HEK293 (cell line): ENCODE measurements around the gene GTPBP1.
A peak's percentile ranks its signal among the peaks of the same experiment; 100 is the strongest.

Experiments used
- CTCF ChIA-PET: fragments of 350-600 bp; formaldehyde crosslinking; extraction: SDS; loops from one replicate; lab custom pipeline; 2021; ENCODE audit warnings: antibody characterized with exemption; lab: Yijun Ruan, JAX
- POLR2A ChIA-PET: fragments of 300-600 bp; formaldehyde crosslinking; extraction: SDS; loops from one replicate; lab custom pipeline; 2020; ENCODE audit warnings: antibody characterized with exemption, inconsistent platforms; lab: Yijun Ruan, JAX
- H3K27ac ChIP-seq: fragments of 200-500 bp; sonication (Bioruptor generic); 2 replicates; pipeline ENCODE4 v1.5.1; 2014; ENCODE audit warnings: low read depth, low read length, control low read depth, inconsistent platforms; ENCODE audit errors: extremely low read depth
- H3K36me3 ChIP-seq, 2 experiments: fragments of 200-500 bp in 1 of 2; sonication (Bioruptor generic) in 1 of 2; 1 replicate in 1 of 2; 2 replicates in 1 of 2; pipeline ENCODE4 v1.5.1; 2014 to 2017; ENCODE audit warnings: inconsistent platforms in 2 of 2, low read length in 2 of 2; ENCODE audit not compliant: control insufficient read depth in 2 of 2, insufficient read depth in 1 of 2
- H3K4me1 ChIP-seq: fragments of 200-500 bp; sonication (Bioruptor generic); 2 replicates; pipeline ENCODE4 v1.5.1; 2014; ENCODE audit warnings: mild to moderate bottlenecking, low read length, inconsistent platforms; ENCODE audit not compliant: control insufficient read depth, insufficient read depth
- H3K4me3 ChIP-seq: 2 replicates; pipeline ENCODE4 v1.5.1; 2011; ENCODE audit warnings: low read depth, mild to moderate bottlenecking, control low read depth, low read length, moderate library complexity
- H3K9me3 ChIP-seq: fragments of 200-500 bp; sonication (Bioruptor generic); 2 replicates; pipeline ENCODE4 v1.5.1; 2014; ENCODE audit warnings: low read depth, low read length, inconsistent platforms; ENCODE audit not compliant: control insufficient read depth, insufficient read depth
- EGR2 ChIP-seq: fragments of 450-650 bp; formaldehyde crosslinking; IDR thresholded peaks from 2 replicates; pipeline ENCODE4 v1.5.1; 2016; ENCODE audit warnings: low read depth, missing biosample characterization, missing genetic modification characterization
- HOXD13 ChIP-seq: sonication (generic); formaldehyde crosslinking; IDR thresholded peaks from 2 replicates; pipeline ENCODE4 v1.8.0; 2022; ENCODE audit warnings: missing genetic modification reagents, borderline replicate concordance
- KLF8 ChIP-seq: fragments of 450-650 bp; formaldehyde crosslinking; IDR thresholded peaks from 2 replicates; pipeline ENCODE4 v1.5.1; 2016; ENCODE audit warnings: missing biosample characterization, missing genetic modification characterization
- MZF1 ChIP-seq: fragments of 450-650 bp; formaldehyde crosslinking; IDR thresholded peaks from 2 replicates; pipeline ENCODE4 v1.5.1; 2017; ENCODE audit warnings: missing biosample characterization, missing genetic modification characterization, borderline replicate concordance
- YY1 ChIP-seq: fragments of 450-650 bp; formaldehyde crosslinking; IDR thresholded peaks from 2 replicates; pipeline ENCODE4 v1.5.1; 2018; ENCODE audit warnings: missing biosample characterization, missing genetic modification characterization
- ZBTB11 ChIP-seq: fragments of 450-650 bp; formaldehyde crosslinking; conservative IDR thresholded peaks from 2 replicates; pipeline ENCODE4 v1.5.1; 2016; ENCODE audit warnings: low read depth, missing biosample characterization, missing genetic modification characterization
- ZBTB20 ChIP-seq: fragments of 450-650 bp; formaldehyde crosslinking; IDR thresholded peaks from 2 replicates; pipeline ENCODE4 v1.5.1; 2016; ENCODE audit warnings: missing biosample characterization, missing genetic modification characterization
- ZBTB26 ChIP-seq: fragments of 450-650 bp; formaldehyde crosslinking; optimal IDR thresholded peaks from 2 replicates; pipeline ENCODE3; 2016; ENCODE audit warnings: missing biosample characterization, mild to moderate bottlenecking, missing genetic modification characterization
- ZBTB6 ChIP-seq: fragments of 450-650 bp; formaldehyde crosslinking; IDR thresholded peaks from 2 replicates; pipeline ENCODE4 v1.5.1; 2017; ENCODE audit warnings: missing biosample characterization, missing genetic modification characterization
- ZFP69B ChIP-seq: fragments of 450-650 bp; formaldehyde crosslinking; IDR thresholded peaks from 2 replicates; pipeline ENCODE4 v1.5.1; 2016; ENCODE audit warnings: missing biosample characterization, missing genetic modification characterization
- ZIC2 ChIP-seq: fragments of 450-650 bp; formaldehyde crosslinking; IDR thresholded peaks from 2 replicates; pipeline ENCODE4 v1.5.1; 2016; ENCODE audit warnings: missing biosample characterization, missing genetic modification characterization
- ZNF10 ChIP-seq: fragments of 450-650 bp; formaldehyde crosslinking; IDR thresholded peaks from 2 replicates; pipeline ENCODE4 v1.5.1; 2017; ENCODE audit warnings: missing biosample characterization, missing genetic modification characterization
- ZNF169 ChIP-seq: fragments of 450-650 bp; formaldehyde crosslinking; IDR thresholded peaks from 2 replicates; pipeline ENCODE4 v1.5.1; 2016; ENCODE audit warnings: missing biosample characterization, missing genetic modification characterization
- ZNF18 ChIP-seq: fragments of 450-650 bp; formaldehyde crosslinking; IDR thresholded peaks from 2 replicates; pipeline ENCODE4 v1.5.1; 2016; ENCODE audit warnings: missing biosample characterization, missing genetic modification characterization
- ZNF366 ChIP-seq: fragments of 450-650 bp; formaldehyde crosslinking; conservative IDR thresholded peaks from 2 replicates; pipeline ENCODE4 v1.5.1; 2016; ENCODE audit warnings: missing biosample characterization, missing genetic modification characterization
- ZNF394 ChIP-seq: fragments of 450-650 bp; formaldehyde crosslinking; IDR thresholded peaks from 2 replicates; pipeline ENCODE4 v1.5.1; 2016; ENCODE audit warnings: missing biosample characterization, missing genetic modification characterization, mild to moderate bottlenecking, moderate library complexity, borderline replicate concordance
- ZNF404 ChIP-seq: fragments of 450-650 bp; formaldehyde crosslinking; IDR thresholded peaks from 2 replicates; pipeline ENCODE4 v1.5.1; 2017; ENCODE audit warnings: missing biosample characterization, missing genetic modification characterization
- ZNF423 ChIP-seq: fragments of 450-650 bp; formaldehyde crosslinking; IDR thresholded peaks from 2 replicates; pipeline ENCODE4 v1.5.1; 2016; ENCODE audit warnings: missing biosample characterization, missing genetic modification characterization
- ZNF558 ChIP-seq: fragments of 450-650 bp; formaldehyde crosslinking; IDR thresholded peaks from 2 replicates; pipeline ENCODE4 v1.5.1; 2016; ENCODE audit warnings: missing biosample characterization, missing genetic modification characterization
- ZNF747 ChIP-seq: fragments of 450-650 bp; formaldehyde crosslinking; IDR thresholded peaks from 2 replicates; pipeline ENCODE4 v1.5.1; 2016; ENCODE audit warnings: missing biosample characterization, missing genetic modification characterization
- TF ChIP-seq, protein P1 (sequence below): fragments of 450-650 bp; formaldehyde crosslinking; IDR thresholded peaks from 2 replicates; pipeline ENCODE4 v1.5.1; 2016; ENCODE audit warnings: missing biosample characterization, missing genetic modification characterization
- TF ChIP-seq, protein P2 (sequence below): fragments of 450-650 bp; formaldehyde crosslinking; IDR thresholded peaks from 2 replicates; pipeline ENCODE4 v1.5.1; 2016; ENCODE audit warnings: missing biosample characterization, missing genetic modification characterization

The GTPBP1 gene

GRCh38 chr22:38735126-38735464 is 29.4 kb downstream of the GTPBP1 start (continued):
- TF ChIP-seq ZNF394 (tag by site-specific recombination) (no peak), KLF8 (tag by site-specific recombination) (no peak), ZBTB20 (tag by site-specific recombination) (no peak), MZF1 (tag by site-specific recombination) (no peak), ZNF747 (no peak), ZNF18 (tag by site-specific recombination) (no peak)

- CTCF ChIA-PET, result interaction anchor here (0.6 to 3.8 kb wide), 4 partner anchors 11 to 123 kb away, joined by 3 to 39 read pairs (median 4); no protein-coding TSS in a partner anchor
- Histone ChIP-seq H3K27ac (no peak overlapping the region), H3K36me3 (peaks cover 25 to 96% of the 10 kb centered on the region in 2 experiments; a peak in 2 of 3 replicates), H3K4me1 (no peaks in the 10 kb centered on the region), H3K9me3 (no peaks in the 10 kb centered on the region), H3K4me3 (no peak overlapping the region)
- peak; percentile 54; the same call in 1 of the 2 replicates for TF ChIP-seq ZIC2 (tag by site-specific recombination)
- TF ChIP-seq, protein P1, sequence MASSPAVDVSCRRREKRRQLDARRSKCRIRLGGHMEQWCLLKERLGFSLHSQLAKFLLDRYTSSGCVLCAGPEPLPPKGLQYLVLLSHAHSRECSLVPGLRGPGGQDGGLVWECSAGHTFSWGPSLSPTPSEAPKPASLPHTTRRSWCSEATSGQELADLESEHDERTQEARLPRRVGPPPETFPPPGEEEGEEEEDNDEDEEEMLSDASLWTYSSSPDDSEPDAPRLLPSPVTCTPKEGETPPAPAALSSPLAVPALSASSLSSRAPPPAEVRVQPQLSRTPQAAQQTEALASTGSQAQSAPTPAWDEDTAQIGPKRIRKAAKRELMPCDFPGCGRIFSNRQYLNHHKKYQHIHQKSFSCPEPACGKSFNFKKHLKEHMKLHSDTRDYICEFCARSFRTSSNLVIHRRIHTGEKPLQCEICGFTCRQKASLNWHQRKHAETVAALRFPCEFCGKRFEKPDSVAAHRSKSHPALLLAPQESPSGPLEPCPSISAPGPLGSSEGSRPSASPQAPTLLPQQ (tag by site-specific recombination), result peak; percentile 59; the same call in 1 of the 2 replicates
- TF ChIP-seq YY1 (tag by site-specific recombination), result no peak
- peak; percentile 45; the same call in 1 of the 2 replicates for TF ChIP-seq EGR2 (tag by site-specific recombination)
- TF ChIP-seq ZNF10 (tag by site-specific recombination), result no peak
- peak; percentile 60; the same call in 1 of the 2 replicates for TF ChIP-seq ZFP69B
- POLR2A ChIA-PET, result interaction anchor here (0.5 to 3.0 kb wide), 5 partner anchors 10 to 343 kb away, joined by 3 to 23 read pairs (median 6); no protein-coding TSS in a partner anchor
Observed at GRCh38 chr22:38735465-38736256, 29.9 kb downstream of the GTPBP1 start.

DNA sequence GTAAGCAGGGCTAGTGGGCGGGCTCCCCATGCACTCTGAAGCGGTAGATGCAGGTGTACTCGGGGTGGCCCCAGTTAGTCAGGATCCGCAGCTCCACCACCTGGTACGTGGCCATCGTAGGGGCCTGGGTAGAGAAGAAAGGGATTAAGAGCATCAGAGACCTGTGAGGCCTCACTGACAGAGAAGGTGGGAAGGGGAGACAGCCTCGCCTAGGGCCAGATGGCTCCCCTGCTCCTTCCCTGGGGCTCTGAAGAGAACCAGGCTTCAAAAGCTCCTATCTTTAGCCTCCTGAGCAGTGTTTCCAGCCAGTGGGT is 30.5 kb downstream of the GTPBP1 start:
- Histone ChIP-seq H3K36me3 (peaks cover 23 to 96% of the 10 kb centered on the region in 2 experiments), H3K27ac (no peak overlapping the region), H3K4me1 (no peaks in the 10 kb centered on the region), H3K9me3 (no peaks in the 10 kb centered on the region), H3K4me3 (no peak overlapping the region)
- TF ChIP-seq, protein P2, sequence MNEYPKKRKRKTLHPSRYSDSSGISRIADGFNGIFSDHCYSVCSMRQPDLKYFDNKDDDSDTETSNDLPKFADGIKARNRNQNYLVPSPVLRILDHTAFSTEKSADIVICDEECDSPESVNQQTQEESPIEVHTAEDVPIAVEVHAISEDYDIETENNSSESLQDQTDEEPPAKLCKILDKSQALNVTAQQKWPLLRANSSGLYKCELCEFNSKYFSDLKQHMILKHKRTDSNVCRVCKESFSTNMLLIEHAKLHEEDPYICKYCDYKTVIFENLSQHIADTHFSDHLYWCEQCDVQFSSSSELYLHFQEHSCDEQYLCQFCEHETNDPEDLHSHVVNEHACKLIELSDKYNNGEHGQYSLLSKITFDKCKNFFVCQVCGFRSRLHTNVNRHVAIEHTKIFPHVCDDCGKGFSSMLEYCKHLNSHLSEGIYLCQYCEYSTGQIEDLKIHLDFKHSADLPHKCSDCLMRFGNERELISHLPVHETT, result no peak
- TF ChIP-seq ZNF558 (tag by site-specific recombination) (no peak), ZNF423 (tag by site-specific recombination) (no peak), ZNF366 (no peak), ZBTB11 (tag by site-specific recombination) (no peak), HOXD13 (CRISPR knock-in tag) (no peak), ZNF169 (tag by site-specific recombination) (no peak), ZBTB26 (tag by site-specific recombination) (no peak), ZNF404 (tag by site-specific recombination) (no peak), ZBTB6 (tag by site-specific recombination) (no peak), ZNF10 (tag by site-specific recombination) (no peak)
- ChIA-PET POLR2A (interaction anchor here (0.5 to 1.3 kb wide), 4 partner anchors 11 to 342 kb away, joined by 3 to 8 read pairs (median 5); no protein-coding TSS in a partner anchor), CTCF (interaction anchor here (3.8 kb wide), 1 partner anchor 12 kb away, joined by 39 read pairs; no protein-coding TSS in a partner anchor)
